HepG2 (cell line): ENCODE results near the gene SLC6A9. TPM values are rescaled to one million over a fixed set of nuclear protein-coding genes. Genes with fewer than 3 reads are reported as not detected.

Experiments
- CBX5 ChIP-seq: sonication (generic); formaldehyde crosslinking; IDR thresholded peaks from 2 replicates; pipeline ENCODE4 v1.4.0; 2020; ENCODE audit warnings: missing genetic modification reagents, borderline replicate concordance
- ELF3 ChIP-seq: IDR thresholded peaks from 2 replicates; pipeline ENCODE4 v1.6.1; 2016; ENCODE audit warnings: missing genetic modification reagents, missing compliant biosample characterization
- FOXK1 ChIP-seq: sonication (generic); formaldehyde crosslinking; IDR thresholded peaks from 2 replicates; pipeline ENCODE4 v1.4.0; 2020; ENCODE audit warnings: low read depth, missing genetic modification reagents, borderline replicate concordance
- GPBP1L1 ChIP-seq: sonication (generic); formaldehyde crosslinking; IDR thresholded peaks from 2 replicates; pipeline ENCODE4 v1.5.0; 2020; ENCODE audit warnings: mild to moderate bottlenecking, missing genetic modification reagents
- IRF2 ChIP-seq: IDR thresholded peaks from 2 replicates; pipeline ENCODE4 v1.6.1; 2018; ENCODE audit warnings: missing genetic modification reagents, missing compliant biosample characterization
- MBNL3 ChIP-seq: fragments of 250-450 bp; sonication (Bioruptor Pico); conservative IDR thresholded peaks from 2 replicates; pipeline ENCODE4 v1.8.0; 2022; ENCODE audit warnings: mild to moderate bottlenecking, inconsistent platforms
- MED1 ChIP-seq: sonication (generic); formaldehyde crosslinking; IDR thresholded peaks from 2 replicates; pipeline ENCODE4 v1.4.0; 2020; ENCODE audit warnings: missing genetic modification reagents
- NRL ChIP-seq: sonication (generic); formaldehyde crosslinking; IDR thresholded peaks from 2 replicates; pipeline ENCODE4 v1.5.0; 2020; ENCODE audit warnings: missing genetic modification reagents, mild to moderate bottlenecking, moderate library complexity, borderline replicate concordance
- POLR2G ChIP-seq: fragments of 200-400 bp; formaldehyde crosslinking; IDR thresholded peaks from 2 replicates; pipeline ENCODE4 v1.6.1; 2018; ENCODE audit warnings: mild to moderate bottlenecking, low read depth, low read length, moderate library complexity
- RXRB ChIP-seq: IDR thresholded peaks from 2 replicates; pipeline ENCODE4 v1.6.1; 2016; ENCODE audit warnings: borderline replicate concordance, missing genetic modification reagents, missing compliant biosample characterization
- SMAD1 ChIP-seq: sonication (generic); formaldehyde crosslinking; IDR thresholded peaks from 2 replicates; pipeline ENCODE4 v1.4.0; 2020; ENCODE audit warnings: missing genetic modification reagents, low read depth, mild to moderate bottlenecking, borderline replicate concordance
- SMARCC2 ChIP-seq: fragments of 450-650 bp; IDR thresholded peaks from 2 replicates; pipeline ENCODE4 v1.6.1; 2017; ENCODE audit warnings: antibody characterized with exemption, mild to moderate bottlenecking
- TEAD3 ChIP-seq: optimal IDR thresholded peaks from 2 replicates; pipeline ENCODE3; 2016; ENCODE audit warnings: borderline replicate concordance
- YEATS2 ChIP-seq: sonication (generic); formaldehyde crosslinking; IDR thresholded peaks from 2 replicates; pipeline ENCODE4 v1.4.0; 2020; ENCODE audit warnings: missing genetic modification reagents, borderline replicate concordance
- ZBTB37 ChIP-seq: sonication (generic); formaldehyde crosslinking; IDR thresholded peaks from 2 replicates; pipeline ENCODE4 v1.4.0; 2020; ENCODE audit warnings: mild to moderate bottlenecking, missing genetic modification reagents
- ZBTB8A ChIP-seq: sonication (generic); formaldehyde crosslinking; IDR thresholded peaks from 2 replicates; pipeline ENCODE4 v1.4.0; 2020; ENCODE audit warnings: mild to moderate bottlenecking, low read depth, missing genetic modification reagents, borderline replicate concordance
- ZNF20 ChIP-seq: sonication (generic); formaldehyde crosslinking; IDR thresholded peaks from 2 replicates; pipeline ENCODE4 v1.4.0; 2020; ENCODE audit warnings: mild to moderate bottlenecking, moderate library complexity, missing genetic modification reagents
- ZNF296 ChIP-seq: sonication (generic); formaldehyde crosslinking; conservative IDR thresholded peaks from 2 replicates; pipeline ENCODE4 v1.5.0; 2020; ENCODE audit warnings: mild to moderate bottlenecking, missing genetic modification reagents
- ZNF672 ChIP-seq: sonication (generic); formaldehyde crosslinking; IDR thresholded peaks from 2 replicates; pipeline ENCODE4 v1.8.1; 2022; ENCODE audit warnings: missing genetic modification reagents
- ZNF746 ChIP-seq: sonication (generic); formaldehyde crosslinking; IDR thresholded peaks from 2 replicates; pipeline ENCODE4 v1.8.0; 2022; ENCODE audit warnings: mild to moderate bottlenecking, missing genetic modification reagents
- ZNF792 ChIP-seq: IDR thresholded peaks from 2 replicates; pipeline ENCODE4 v1.6.1; 2016
- ZSCAN12 ChIP-seq: sonication (generic); formaldehyde crosslinking; IDR thresholded peaks from 2 replicates; pipeline ENCODE4 v1.9.0; 2021; ENCODE audit warnings: mild to moderate bottlenecking, missing genetic modification reagents
- ZSCAN29 ChIP-seq: sonication (generic); formaldehyde crosslinking; conservative IDR thresholded peaks from 2 replicates; pipeline ENCODE4 v1.4.0; 2020; ENCODE audit warnings: mild to moderate bottlenecking, missing genetic modification reagents
- ZSCAN9 ChIP-seq: IDR thresholded peaks from 2 replicates; pipeline ENCODE4 v1.6.1; 2016; ENCODE audit warnings: borderline replicate concordance
- polyA plus RNA-seq, 8 experiments: library from polyadenylated mRNA; depleted of rRNA in 3 of 8; stranded (reverse) in 7 of 8; unstranded in 1 of 8; fragments of >200 nt; fragmentation: Illumina TruSeq in 4 of 8; extraction: Trizol in 4 of 8; gene quantifications; 2 replicates each; pipeline versions ENCODE4 v1.2.1 to v1.2.3, GENCODE V29; 2011 to 2016; ENCODE audit warnings: low read depth in 4 of 8, missing spikeins in 1 of 8, mixed read lengths in 1 of 8; ENCODE audit not compliant: insufficient read depth in 1 of 8
- total RNA-seq, 5 experiments: library from RNA; depleted of rRNA; stranded (reverse); fragments of >200 nt; fragmentation: Illumina TruSeq; extraction: Trizol; gene quantifications; 2 replicates each; pipeline ENCODE4 v1.2.3, GENCODE V29; 2016; ENCODE audit warnings: low read depth in 1 of 5
- TF ChIP-seq, protein P1 (sequence below): IDR thresholded peaks from 2 replicates; pipeline ENCODE4 v1.6.1; 2016
- TF ChIP-seq, protein P2 (sequence below): sonication (generic); formaldehyde crosslinking; IDR thresholded peaks from 2 replicates; pipeline ENCODE4 v1.5.0; 2020; ENCODE audit warnings: mild to moderate bottlenecking, missing genetic modification reagents, moderate library complexity

SLC6A9 gene
- total and polyA plus RNA-seq, 2 of the 13 experiments (the other 11 are each of a cell fraction or from before 2014, with no cell fraction given), result 8.5 to 9.9 TPM

DNA sequence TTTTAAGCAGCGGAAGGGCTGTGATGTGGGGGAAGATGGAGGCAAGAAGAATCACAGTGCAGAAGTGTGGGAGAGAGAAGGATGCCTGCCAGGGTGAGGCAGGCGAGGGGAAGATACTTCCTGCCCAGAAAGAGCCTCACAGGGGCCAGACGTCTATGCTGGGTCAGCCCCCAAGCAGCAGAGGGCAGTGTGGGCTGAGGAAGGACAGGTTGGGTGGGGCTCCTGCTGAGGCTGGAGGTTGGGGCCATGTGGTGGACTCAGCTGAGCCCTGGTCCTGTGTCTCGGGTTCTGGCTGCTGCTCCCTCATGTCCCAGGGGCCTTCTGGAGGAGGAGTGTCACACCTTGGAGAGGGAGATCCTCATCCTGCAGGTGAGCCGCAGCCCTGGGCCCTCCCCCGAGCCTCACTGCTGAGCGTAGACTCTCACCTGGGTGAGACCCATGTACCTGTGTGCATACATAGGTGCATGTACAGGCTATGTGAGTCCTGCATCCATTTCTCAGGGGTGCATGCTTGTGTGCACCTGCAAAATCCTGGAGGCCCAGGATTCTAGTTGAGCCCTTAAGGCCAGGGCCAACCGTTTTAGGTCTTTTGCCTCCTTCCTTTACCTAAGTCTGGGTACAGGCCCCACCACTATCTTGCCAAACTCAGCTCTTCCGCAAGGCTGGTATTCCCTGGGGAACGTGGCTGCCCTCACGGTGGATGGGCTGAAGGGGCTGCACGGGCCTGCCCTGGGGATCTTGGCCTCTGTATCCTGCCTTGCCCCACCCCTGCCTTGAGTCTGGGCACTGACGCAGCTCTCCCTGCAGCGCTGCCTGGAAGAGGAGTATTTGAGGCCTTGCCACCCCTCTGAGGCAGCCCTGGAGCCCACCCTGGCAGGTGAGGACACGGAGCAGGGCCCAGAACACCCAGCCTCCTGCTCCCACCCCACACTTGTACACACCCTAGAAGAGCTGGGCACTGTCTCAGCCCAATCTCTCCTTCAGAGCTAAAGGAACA, 36.2 kb downstream of the SLC6A9 start (continued):
- no peak for TF ChIP-seq ZNF672 (CRISPR knock-in tag)
- no peak; the same call in 1 of the 2 replicates for TF ChIP-seq POLR2G
- TF ChIP-seq, protein P1, sequence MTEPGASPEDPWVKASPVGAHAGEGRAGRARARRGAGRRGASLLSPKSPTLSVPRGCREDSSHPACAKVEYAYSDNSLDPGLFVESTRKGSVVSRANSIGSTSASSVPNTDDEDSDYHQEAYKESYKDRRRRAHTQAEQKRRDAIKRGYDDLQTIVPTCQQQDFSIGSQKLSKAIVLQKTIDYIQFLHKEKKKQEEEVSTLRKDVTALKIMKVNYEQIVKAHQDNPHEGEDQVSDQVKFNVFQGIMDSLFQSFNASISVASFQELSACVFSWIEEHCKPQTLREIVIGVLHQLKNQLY (CRISPR knock-in tag), result no peak
- no peak for TF ChIP-seq SMARCC2
- TF ChIP-seq YEATS2 (CRISPR knock-in tag), result no peak
- TF ChIP-seq, protein P2, sequence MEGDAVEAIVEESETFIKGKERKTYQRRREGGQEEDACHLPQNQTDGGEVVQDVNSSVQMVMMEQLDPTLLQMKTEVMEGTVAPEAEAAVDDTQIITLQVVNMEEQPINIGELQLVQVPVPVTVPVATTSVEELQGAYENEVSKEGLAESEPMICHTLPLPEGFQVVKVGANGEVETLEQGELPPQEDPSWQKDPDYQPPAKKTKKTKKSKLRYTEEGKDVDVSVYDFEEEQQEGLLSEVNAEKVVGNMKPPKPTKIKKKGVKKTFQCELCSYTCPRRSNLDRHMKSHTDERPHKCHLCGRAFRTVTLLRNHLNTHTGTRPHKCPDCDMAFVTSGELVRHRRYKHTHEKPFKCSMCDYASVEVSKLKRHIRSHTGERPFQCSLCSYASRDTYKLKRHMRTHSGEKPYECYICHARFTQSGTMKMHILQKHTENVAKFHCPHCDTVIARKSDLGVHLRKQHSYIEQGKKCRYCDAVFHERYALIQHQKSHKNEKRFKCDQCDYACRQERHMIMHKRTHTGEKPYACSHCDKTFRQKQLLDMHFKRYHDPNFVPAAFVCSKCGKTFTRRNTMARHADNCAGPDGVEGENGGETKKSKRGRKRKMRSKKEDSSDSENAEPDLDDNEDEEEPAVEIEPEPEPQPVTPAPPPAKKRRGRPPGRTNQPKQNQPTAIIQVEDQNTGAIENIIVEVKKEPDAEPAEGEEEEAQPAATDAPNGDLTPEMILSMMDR (CRISPR knock-in tag), result peak; percentile 86
- no peak for TF ChIP-seq GPBP1L1 (CRISPR knock-in tag)
- TF ChIP-seq ZBTB8A (CRISPR knock-in tag), result no peak
- TF ChIP-seq ZSCAN12 (CRISPR knock-in tag), result no peak
- no peak for TF ChIP-seq ZBTB37 (CRISPR knock-in tag)
- TF ChIP-seq SMAD1 (CRISPR knock-in tag), result no peak
- TF ChIP-seq ZSCAN29 (CRISPR knock-in tag), result no peak
- TF ChIP-seq ZNF746 (CRISPR knock-in tag), result no peak
- no peak for TF ChIP-seq FOXK1 (CRISPR knock-in tag)
- no peak for TF ChIP-seq ZNF792 (CRISPR knock-in tag)
- no peak for TF ChIP-seq MED1
- TF ChIP-seq CBX5 (CRISPR knock-in tag), result 0 out of 2 replicates have a peak, but pooled peaks have one; percentile 53
- no peak for TF ChIP-seq NRL (CRISPR knock-in tag)
- peak; percentile 34; the same call in 1 of the 2 replicates for TF ChIP-seq IRF2
- no peak for TF ChIP-seq ZNF296 (CRISPR knock-in tag)
- no peak for TF ChIP-seq ZNF20
- peak; percentile 36 for TF ChIP-seq TEAD3 (CRISPR knock-in tag)
- peak; percentile 39; the same call in 1 of the 2 replicates for TF ChIP-seq ELF3 (CRISPR knock-in tag)
- TF ChIP-seq RXRB (CRISPR knock-in tag), result peak; percentile 23; the same call in 1 of the 2 replicates
- TF ChIP-seq ZSCAN9, result no peak
- TF ChIP-seq MBNL3, result no peak
